Astrocyte of the spinal cord (primary cell): ENCODE results near the gene TNPO3.

Experiments
- DNase-seq: peaks from one replicate; pipeline ENCODE4 v3.0.0; 2011; ENCODE audit warnings: low read depth, low spot score
- H3K4me3 ChIP-seq: 2 replicates; pipeline ENCODE4 v1.5.1; 2011; ENCODE audit warnings: low read depth, mild to moderate bottlenecking, low read length, moderate library complexity
- CTCF ChIP-seq: IDR thresholded peaks from 2 replicates; pipeline ENCODE4 v1.5.1; 2012; ENCODE audit warnings: low read depth, mild to moderate bottlenecking, low read length, inconsistent platforms
- in situ Hi-C: cut with HindIII; loops from 2 replicates; pipeline ENCODE4 v1.10.0; 2017; ENCODE audit warnings: low sequenced_read_pairs

The TNPO3 gene

GRCh38 chr7:128974241-128974934, 80.5 kb downstream of the TNPO3 start:
- no peak overlapping the region for H3K4me3 ChIP-seq
- no peak for TF ChIP-seq CTCF
- in situ Hi-C loops, result no loop called here
- no peak for DNase-seq

- no peak overlapping the region for H3K4me3 ChIP-seq
- in situ Hi-C loops, result no loop called here
- TF ChIP-seq CTCF, result no peak
Observed at GRCh38 chr7:128968624-128969023, 86.3 kb downstream of the TNPO3 start.

GRCh38 chr7:128963327-128963757, 91.6 kb downstream of the TNPO3 start:
- TF ChIP-seq CTCF, result no peak
- H3K4me3 ChIP-seq, result no peak overlapping the region
- in situ Hi-C loops, result no loop called here
- DNase-seq, result no peak

More at GRCh38 chr7:128968624-128969023, 86.3 kb downstream of the TNPO3 start:
- DNase-seq, result no peak

GRCh38 chr7:128962899-128963298, 92.0 kb downstream of the TNPO3 start:
- no peak overlapping the region for H3K4me3 ChIP-seq
- peak; percentile 5 for DNase-seq
- in situ Hi-C loops, result no loop called here
- no peak for TF ChIP-seq CTCF

- no peak overlapping the region for H3K4me3 ChIP-seq
- in situ Hi-C loops, result no loop called here
- TF ChIP-seq CTCF, result no peak
- DNase-seq, result no peak
Observed at GRCh38 chr7:128961030-128961659, 93.8 kb downstream of the TNPO3 start.

GRCh38 chr7:128959296-128959695, 95.6 kb downstream of the TNPO3 start:
- no peak for TF ChIP-seq CTCF
- DNase-seq, result no peak
- no peak overlapping the region for H3K4me3 ChIP-seq
- in situ Hi-C loops, result no loop called here
